ENCODE data around the gene CDK5RAP2.

GRCh38 chr9:120405860-120406259 is 174.1 kb downstream of the CDK5RAP2 start:
- TF ChIP-seq BCL11B (tag by site-specific recombination; IDR thresholded peaks at IDR 0.05; ENCODE audit: low read depth) = no peak
- no peak for TF ChIP-seq ZNF174 (tag by site-specific recombination; IDR thresholded peaks at IDR 0.05)
